Subcutaneous adipose tissue (tissue), 4 donors: ENCODE data around the gene MYH11. TPM values are rescaled to one million over a fixed set of nuclear protein-coding genes. Genes with fewer than 3 reads are reported as not detected.

Experiments used
- total RNA-seq, 4 donors: library from RNA; depleted of rRNA; stranded (reverse); fragments of >200 nt; gene quantifications; one replicate each; pipeline ENCODE4 v1.1.0, GENCODE V29; 2016
- TF ChIP-seq, protein P1 (sequence below): fragments of 450-650 bp; IDR thresholded peaks from one replicate; pipeline ENCODE4 v1.5.1; 2016; ENCODE audit warnings: low read depth, mild to moderate bottlenecking, control low read depth, antibody characterized with exemption, moderate library complexity

MYH11 gene
- total RNA-seq, 4 donors from 2014 or later = 9.5 to 43.7 (median 23.0) TPM

DNA sequence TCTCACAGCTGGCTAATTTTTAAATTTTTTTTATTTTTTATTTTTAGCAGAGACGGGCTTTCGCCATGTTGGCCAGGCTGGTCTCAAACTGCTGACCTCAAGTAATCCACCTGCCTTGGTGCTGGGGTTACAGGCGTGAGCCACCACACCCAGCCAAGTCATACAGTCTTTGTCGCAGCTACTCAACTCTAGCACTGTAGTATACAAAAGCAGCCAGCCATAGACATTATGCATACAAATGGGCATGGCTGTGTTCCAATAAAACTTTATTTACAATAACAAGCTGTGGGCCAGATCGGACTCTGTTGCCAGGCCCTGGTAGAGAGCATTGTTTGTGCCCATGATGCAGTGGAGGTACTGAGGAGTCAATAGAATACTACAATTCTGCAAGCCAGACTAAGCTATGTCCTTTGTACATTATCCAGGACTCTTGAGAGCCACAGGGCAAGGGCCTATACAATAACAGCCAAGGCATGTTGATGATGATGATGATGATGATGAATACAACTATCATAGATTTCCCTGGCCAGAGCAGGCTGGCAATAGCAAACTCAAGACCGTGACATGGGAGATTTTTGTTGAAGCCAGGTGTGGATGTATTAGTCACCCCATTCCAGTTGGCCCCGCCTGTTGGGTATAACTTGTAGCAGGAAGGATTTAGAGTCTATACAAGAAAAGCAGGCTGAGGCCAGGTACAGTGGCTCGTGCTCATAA lies 101.8 kb downstream of the MYH11 start:
- TF ChIP-seq, protein P1, sequence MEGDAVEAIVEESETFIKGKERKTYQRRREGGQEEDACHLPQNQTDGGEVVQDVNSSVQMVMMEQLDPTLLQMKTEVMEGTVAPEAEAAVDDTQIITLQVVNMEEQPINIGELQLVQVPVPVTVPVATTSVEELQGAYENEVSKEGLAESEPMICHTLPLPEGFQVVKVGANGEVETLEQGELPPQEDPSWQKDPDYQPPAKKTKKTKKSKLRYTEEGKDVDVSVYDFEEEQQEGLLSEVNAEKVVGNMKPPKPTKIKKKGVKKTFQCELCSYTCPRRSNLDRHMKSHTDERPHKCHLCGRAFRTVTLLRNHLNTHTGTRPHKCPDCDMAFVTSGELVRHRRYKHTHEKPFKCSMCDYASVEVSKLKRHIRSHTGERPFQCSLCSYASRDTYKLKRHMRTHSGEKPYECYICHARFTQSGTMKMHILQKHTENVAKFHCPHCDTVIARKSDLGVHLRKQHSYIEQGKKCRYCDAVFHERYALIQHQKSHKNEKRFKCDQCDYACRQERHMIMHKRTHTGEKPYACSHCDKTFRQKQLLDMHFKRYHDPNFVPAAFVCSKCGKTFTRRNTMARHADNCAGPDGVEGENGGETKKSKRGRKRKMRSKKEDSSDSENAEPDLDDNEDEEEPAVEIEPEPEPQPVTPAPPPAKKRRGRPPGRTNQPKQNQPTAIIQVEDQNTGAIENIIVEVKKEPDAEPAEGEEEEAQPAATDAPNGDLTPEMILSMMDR = no peak

DNA sequence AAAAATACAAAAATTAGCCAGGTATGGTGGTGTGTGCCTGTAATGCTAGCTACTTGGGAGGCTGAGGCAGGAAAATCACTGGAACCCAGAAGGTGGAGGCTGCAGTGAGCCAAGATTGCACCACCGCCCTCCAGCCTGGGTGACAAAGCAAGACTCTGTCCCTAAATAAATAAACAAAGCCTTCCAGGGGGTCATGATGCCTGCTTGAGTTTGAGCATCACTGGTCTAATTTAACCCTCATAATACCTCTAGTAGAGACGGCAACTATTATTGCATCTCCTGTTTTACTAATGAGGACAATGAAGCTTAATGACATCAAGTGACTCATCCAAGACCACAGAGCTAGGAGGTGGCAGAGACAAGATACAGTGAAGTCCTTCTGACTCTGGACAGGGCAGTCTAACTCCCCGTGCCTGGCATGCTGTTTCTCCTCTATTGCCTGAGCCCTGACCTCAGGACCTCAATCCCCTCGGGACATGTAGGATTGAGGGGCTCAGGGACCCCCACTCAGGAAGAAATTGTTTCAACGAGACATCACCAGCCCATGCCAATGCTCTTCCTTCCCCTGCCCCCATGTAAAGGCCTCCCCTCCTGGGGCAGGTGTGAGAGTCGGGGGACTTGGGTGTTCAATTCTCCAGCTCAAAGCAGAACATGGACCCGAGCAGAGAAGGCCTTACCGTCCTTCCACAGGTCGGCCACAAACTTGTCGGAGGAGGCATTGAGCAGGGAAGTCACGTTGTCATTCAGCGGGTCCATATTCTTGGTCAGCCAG lies 103.9 kb downstream of the MYH11 start:
- TF ChIP-seq, protein P1 = no peak

DNA sequence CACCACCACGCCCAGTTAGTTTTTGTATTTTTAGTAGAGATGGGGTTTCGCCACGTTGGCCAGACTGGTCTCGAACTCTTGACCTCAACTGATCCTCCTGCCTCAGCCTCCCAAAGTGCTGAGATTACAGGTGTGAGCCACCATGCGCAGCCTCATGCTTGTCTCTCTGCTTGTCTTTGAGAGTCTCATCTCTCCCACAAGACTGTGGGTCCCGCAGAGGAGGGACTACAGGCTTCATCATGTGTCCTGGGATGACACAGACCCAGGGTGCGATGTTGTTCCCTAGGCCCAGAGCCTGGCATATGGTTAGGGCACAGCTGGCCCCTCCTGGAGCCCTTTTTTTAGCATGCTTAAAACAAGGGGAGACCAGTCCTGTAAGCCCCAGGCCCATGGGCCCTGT lies 104.9 kb downstream of the MYH11 start:
- TF ChIP-seq, protein P1 = no peak

GRCh38 chr16:15749985-15750384 lies 106.8 kb downstream of the MYH11 start:
- TF ChIP-seq, protein P1 = no peak

GRCh38 chr16:15749371-15749770 lies 107.5 kb downstream of the MYH11 start:
- TF ChIP-seq, protein P1 = no peak

GRCh38 chr16:15748654-15749053 lies 108.2 kb downstream of the MYH11 start:
- TF ChIP-seq, protein P1 = no peak

GRCh38 chr16:15747937-15748336 lies 108.9 kb downstream of the MYH11 start:
- TF ChIP-seq, protein P1 = no peak
